GM21529 (cell line): ENCODE data around the gene RUBCNL.

Experiments used
- ATAC-seq: cut with Tn5 transposase; IDR thresholded peaks from one replicate; pipeline ENCODE4 v1.9.1; 2021; ENCODE audit not compliant: unreplicated experiment

RUBCNL gene

DNA sequence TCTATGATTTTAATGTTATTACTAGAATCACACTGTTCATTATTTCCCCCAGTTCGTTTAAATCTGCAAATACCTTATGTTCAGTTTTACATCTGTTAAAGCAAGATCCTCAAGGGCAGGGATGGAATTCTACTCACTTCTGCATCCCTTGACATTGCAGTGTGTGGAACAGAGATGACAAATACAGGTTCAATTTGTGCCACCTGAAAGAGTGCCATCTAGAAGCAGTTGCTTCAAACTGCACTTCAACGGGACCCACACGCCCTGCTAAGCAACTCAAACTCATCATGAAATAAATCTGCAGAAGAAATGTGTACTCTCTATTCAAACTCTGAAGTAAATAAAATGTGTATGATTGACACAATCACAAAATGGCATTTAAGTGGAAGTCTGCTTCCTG is 44.5 kb downstream of the RUBCNL start:
- ATAC-seq: no peak

DNA sequence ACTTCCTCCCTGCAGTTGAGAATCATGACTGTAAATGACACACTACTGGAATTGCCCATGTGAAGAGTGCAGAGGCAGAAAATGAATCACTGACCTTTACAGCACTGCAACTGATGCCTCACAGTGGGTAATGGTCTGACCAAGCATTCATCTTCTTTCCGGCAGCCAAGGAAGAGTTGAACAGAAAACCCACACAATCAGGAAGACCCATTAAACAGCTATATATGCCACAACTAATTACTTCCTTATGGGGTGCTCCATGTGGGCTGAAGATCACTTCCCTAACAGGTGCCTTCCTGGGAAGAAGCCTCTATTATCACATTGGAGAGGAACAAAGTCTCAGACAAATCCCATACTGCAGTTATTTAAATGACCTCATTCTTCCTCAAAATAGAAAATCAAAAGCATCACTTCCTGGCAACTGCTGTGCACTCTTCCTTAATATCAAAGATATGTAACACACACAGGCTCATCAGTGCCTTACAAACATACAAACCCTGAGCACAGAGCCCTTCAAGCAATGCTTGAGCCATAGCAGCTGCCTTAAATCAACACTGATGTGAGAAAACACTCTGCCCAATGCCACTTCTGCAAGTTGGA is 45.8 kb downstream of the RUBCNL start:
- ATAC-seq: peak; percentile 74

- ATAC-seq: peak; percentile 3
These were observed 46.4 kb downstream of the RUBCNL start for GRCh38 chr13:46340631-46341111.

DNA sequence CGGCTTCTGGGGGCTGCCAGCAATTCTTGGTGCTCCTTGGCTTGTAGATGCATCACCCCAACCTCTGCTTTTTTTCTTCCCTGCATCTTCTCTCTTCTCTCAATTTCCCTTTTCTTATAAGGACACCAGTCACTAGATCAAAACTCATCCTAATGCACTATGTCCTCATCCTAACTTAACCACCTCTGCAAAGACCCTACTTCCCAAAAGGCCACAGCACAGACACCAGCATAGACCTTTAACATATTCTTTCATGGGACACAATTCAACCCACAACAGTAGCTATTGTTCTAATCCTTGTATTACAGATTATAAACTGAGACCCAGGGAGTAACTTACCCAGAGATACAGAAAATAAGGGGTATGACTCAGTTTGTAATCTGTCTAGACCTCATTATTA is 47.0 kb downstream of the RUBCNL start:
- ATAC-seq: no peak

- ATAC-seq: peak; percentile 56
These were observed 47.9 kb downstream of the RUBCNL start for GRCh38 chr13:46339035-46339666.

DNA sequence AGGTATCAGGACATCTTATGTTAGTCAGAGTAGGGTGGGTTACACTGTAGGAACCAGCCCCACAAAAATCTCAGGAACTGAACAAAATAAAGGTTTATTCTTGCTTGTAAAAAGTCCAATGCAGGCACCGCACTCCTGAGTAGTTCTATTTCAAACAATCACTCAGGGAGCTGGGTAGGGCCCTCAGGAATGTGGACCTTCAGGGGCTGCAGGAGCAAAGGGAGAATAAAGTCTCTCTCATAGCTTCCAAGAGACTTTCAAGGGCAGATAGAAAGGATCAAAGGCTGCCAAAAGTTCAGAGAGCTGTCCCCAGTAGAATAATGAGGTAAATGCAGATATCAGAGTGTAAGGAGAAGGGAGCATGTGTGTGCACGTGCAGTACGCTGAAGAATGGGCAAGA is 49.4 kb downstream of the RUBCNL start:
- ATAC-seq: no peak

GRCh38 chr13:46334035-46334822 is 52.8 kb downstream of the RUBCNL start:
- ATAC-seq: peak; percentile 64

- no peak for ATAC-seq
These were observed 54.3 kb downstream of the RUBCNL start for GRCh38 chr13:46332772-46333171.

GRCh38 chr13:46329624-46330023 is 57.4 kb downstream of the RUBCNL start:
- ATAC-seq: no peak

DNA sequence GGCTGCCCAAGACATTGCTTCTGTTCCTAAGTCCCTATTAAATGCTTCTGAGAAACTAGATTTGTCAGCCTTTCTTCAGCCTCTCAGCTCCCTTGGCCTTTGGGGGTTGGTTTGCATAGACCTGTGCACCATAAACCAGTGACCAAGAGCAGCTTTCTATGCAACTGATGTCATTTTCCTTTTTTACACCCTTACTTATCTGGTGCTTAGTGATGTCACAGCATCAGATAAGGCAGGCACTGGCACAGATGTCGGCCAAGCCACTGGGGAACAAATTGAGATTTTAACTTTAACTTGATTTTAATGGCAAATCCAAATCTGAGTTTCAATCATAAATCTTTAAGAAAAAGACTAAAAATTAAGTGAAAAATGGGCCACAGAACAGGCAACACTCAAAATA is 59.8 kb downstream of the RUBCNL start:
- no peak for ATAC-seq

DNA sequence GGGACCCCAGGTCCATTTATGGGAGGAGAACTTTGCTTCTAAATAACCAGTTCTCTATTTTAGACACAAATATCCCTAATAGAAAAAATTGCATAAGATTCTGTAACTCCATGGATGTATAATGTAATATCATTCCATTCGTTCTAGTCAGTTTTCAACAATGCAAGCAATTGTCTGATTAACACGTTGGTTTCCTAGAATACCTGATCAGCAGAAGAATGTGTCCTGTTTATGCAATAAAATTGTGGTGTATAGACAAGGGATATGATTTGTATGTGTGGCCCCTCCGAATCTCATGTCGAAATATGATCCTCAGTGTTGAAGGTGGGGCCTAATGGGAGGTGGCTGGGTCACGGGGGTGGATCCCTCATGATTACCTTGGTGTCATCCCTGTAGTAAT is 62.1 kb downstream of the RUBCNL start:
- no peak for ATAC-seq

DNA sequence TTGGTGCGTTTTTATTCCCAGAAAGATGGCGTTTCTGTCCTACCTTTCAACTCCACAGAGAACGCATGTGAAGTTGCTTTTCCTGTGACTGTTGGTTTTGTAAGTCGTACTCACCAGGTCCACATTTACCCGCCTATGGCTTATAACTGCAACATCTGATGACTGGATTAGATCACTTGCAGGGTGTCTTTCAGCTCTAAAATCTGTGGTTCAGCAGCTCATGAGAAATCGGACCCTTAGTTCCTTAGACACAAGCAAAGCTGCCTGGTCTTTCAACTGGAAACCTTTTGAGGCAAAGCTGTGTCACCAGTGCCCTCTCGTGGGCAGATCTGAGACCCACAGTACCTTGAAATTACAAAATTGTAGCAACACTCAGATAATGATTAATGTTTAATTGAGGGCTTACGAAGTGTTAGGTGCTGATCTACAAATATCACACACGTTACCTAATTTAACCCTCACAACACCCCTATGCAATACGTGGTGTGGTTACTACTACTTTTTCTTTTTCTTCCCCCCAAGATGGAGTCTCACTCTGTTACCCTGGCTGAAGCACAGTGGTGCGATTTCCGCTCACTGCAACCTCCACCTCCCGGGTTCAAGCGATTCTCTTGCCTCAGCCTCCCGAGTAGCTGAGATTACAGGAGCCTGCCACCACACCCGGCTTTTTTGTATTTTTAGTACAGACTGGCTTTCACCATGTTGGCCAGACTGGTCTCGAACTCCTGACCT is 65.4 kb downstream of the RUBCNL start:
- ATAC-seq: peak; percentile 58

DNA sequence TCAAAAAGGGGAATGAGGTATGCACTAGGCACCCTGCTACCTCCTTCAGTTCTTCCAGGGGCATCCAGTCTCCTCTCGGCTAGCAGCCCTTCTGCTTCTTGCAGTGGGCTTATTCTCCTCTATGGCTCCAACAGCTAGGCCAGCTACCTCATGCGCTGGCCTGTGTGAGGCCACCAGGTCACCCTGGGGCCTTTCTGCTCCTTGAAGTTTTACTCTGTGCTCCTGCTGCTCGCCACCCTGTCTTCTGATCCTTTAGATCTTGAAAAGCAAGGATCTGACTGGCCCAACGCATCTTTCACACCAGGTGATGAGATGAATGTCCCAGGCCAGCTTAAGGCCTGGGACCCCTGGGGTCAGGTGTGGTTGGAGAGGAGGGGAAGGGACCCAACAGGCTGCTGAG is 66.2 kb downstream of the RUBCNL start:
- no peak for ATAC-seq

DNA sequence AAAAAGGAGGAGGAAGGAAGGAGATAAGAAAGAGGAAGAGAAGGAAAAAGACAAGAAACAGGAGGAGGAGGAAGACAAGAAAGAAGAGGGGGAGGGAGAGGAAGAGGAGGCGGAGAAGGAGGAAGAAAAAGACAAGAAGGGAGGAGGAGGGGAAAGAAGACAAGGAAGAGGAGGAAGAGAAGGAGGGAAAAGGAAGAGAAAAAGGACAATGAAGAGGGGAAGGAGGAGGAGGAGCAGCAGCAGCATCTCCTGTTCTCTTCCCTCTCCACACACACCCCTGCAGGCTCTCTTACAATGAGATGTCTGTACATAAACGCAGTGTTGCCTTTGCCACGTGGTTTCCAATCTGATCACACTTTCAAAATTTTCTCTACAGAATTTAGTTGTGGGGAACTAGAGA is 66.6 kb downstream of the RUBCNL start:
- ATAC-seq: no peak

GRCh38 chr13:46318986-46319385 is 68.1 kb downstream of the RUBCNL start:
- no peak for ATAC-seq

DNA sequence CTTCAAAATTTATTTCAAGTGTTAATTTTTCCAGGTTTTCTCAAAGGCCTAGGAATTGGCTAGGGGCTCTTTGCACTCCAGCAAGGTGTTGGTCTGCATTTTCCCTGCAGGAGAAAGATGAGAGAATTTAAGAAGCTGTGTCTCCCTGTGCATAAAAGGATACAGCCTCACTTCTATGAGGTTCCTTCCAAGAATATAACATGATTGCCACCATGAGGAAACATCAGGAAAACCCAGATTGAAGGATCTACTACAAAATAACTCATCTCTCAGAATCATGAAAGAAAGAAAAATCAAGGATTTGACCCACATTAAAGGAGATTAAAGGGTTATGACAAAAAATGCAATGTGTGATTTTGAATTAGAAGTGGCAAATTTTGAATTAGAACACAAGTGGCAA is 69.9 kb downstream of the RUBCNL start:
- ATAC-seq: no peak

DNA sequence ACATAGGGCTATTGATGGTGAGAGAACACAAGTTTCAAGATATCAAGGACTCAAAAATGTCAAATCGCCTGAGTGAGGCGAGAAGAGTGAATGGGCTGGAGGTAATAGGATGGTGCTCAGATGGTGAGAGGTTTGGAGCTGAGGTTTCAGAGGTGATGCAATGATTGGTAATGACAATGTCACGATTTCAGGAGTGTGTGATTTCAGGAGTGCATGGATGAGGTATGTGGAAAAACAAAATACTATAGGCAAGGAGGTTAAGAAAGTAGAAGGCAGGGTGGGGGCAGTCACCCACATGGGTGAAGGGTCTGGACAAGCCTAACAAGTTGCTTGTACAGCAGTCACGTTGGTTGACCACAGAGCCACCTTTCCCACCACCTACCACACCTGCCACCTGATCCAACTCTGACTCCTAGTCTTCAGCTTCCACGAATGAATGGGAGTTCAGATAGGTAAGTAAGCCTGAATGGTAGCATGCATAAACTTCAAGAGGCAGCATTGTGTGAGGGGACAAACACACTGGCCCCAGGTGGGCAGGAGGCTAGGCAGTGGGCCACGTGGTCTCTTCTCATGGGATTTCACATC is 71.5 kb downstream of the RUBCNL start:
- no peak for ATAC-seq

DNA sequence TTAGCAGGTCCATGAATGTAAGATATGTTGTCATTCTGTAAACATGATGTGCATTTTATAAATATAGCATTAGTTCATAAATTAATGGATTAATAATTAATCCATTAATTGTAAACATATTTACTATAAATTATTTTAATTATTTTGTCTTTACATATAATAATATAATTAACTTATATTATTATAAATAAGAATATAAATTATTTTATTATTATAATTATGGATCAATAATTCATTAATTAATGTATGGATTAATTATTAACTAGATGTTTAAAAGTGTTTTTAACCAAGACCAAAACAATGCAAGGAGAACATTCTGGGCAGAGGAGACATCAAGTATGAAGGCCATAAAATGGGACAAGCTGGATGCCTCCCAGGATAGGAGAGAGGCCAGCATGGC is 72.0 kb downstream of the RUBCNL start:
- ATAC-seq: no peak

DNA sequence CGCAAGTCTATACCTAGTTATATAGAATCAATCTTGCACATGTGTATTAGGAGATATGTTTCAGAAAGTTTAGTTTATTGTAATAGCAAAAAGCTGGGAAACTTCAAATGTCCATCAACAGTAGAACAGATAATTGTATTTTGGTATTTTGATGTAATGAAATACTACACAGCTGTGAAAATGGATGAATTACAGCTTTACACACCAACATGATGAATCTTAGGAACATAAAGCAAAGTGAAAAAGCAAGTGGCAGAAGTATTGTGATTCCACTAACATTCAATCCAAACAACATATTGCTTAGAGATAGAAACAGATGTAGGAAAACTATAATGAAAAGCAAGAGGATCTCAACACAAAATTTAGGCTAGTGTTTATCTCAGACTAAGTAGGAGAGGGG is 72.5 kb downstream of the RUBCNL start:
- no peak for ATAC-seq

DNA sequence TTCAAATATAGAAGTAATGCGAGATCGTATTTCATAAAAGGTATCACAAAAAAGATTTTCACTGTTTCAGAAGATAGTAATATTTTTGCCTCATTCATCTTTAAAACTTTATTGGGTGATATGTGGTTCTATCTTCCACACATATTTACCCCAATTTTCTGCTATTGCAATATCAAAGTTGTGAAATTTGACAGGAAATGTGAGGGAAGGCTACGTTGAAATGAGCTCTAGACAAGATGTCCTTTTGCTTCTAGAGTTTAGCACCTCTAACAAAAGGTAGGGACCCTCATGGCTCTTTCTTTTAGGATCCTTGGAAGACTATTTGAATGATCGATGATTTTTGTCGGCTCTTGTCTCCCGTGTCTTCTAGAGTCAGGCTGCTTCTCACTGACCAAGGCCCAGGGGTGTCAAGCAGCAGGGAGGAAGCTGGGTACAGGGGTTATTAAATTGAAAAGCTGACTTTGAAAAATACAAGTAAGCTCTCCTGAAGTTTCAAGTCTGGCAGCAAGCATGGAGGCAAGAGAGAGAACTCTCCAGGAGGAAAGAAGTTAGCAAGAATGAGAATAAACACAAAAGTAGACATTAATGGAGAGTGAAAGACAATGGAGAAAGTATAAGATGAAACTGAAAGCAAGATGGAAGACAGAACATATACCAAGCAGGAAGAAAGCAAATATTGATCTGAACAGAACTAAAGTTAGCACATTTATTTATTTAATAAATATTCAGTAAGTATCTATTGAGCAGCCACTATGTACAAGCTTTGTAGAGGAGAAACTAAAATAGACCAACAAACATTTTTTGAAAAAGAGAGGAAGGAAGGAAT is 73.4 kb downstream of the RUBCNL start:
- no peak for ATAC-seq
